Activated CD8-positive, alpha-beta memory T cell treated with anti-CD3 and anti-CD28 coated beads for 1 hour (primary cell): ENCODE data around the gene IFIT1B.
"Not testable (repeated sequence)": the region's sequence is repeated elsewhere in the genome, so short reads cannot be mapped to it uniquely, and the experiment has no call there.

ENCODE experiments used
- DNase-seq, 2 donors: peaks; one replicate each; pipeline ENCODE4 v3.0.0-alpha.2; 2020; ENCODE audit warnings: low read depth in 1 of 2; ENCODE audit errors: extremely low read depth in 1 of 2

The IFIT1B gene, protein sequence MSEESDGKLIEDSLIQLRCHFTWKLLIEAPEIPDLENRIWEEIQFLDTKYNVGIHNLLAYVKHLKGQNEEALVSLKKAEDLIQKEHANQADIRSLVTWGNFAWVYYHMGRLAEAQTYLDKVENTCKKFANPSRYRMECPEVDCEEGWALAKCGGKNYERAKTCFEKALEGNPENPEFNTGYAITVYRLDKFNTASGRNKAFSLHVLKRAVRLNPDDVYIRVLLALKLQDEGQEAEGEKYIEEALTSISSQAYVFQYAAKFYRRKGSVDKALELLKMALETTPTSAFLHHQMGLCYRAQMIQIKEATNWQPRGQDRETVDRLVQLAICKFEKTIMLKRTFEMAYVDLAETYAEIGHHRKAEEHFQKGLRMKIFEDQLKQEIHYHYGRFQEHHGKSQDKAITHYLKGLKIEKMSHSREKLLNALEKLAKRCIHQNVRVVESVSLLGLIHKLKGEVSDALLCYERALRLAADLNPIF

GRCh38 chr10:89377705-89378637 lies at the start of gene IFIT1B:
Gene IFIT1B, plus strand, starts transcription at chr10:89378056. Its CDS starts 80 bp downstream, at chr10:89378136.
- no peak for DNase-seq

DNA sequence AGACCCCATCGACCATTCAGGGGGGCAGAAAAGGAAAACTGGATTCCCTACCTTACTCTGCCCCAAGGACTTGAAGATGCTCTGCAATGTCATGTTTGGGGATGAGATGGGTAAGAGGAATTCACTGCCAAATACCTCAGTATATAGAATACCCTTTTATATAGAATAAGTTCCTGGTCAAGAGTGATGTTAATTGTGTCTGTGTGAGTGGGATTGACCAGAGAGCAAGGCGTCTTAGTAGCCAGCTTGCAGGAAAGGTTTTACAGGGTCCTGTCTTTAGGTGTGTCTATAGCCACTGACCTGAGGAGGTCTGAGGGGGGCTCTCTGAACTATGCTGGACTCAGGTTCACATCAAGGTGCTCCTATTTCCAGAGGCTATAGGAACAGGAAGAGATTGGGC lies 48.7 kb upstream of the IFIT1B start:
- no peak for DNase-seq

DNA sequence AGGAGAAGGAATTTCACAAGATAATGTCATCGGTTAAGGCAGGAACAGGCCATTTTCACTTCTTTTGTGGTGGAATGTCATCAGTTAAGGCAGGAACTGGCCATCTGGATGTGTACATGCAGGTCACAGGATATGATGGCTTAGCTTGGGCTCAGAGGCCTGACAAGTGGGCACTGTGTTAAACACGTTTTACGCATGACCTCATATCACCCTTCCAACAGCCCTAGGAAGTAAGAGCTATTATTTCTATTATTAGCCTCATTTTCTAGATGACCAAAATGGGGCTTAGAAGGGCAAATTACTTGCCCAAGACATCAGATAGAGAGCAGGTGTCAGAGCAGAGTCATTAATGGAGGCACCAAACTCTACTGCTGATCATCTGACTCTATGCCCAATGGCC lies 47.8 kb upstream of the IFIT1B start:
- not testable (repeated sequence) for DNase-seq

DNA sequence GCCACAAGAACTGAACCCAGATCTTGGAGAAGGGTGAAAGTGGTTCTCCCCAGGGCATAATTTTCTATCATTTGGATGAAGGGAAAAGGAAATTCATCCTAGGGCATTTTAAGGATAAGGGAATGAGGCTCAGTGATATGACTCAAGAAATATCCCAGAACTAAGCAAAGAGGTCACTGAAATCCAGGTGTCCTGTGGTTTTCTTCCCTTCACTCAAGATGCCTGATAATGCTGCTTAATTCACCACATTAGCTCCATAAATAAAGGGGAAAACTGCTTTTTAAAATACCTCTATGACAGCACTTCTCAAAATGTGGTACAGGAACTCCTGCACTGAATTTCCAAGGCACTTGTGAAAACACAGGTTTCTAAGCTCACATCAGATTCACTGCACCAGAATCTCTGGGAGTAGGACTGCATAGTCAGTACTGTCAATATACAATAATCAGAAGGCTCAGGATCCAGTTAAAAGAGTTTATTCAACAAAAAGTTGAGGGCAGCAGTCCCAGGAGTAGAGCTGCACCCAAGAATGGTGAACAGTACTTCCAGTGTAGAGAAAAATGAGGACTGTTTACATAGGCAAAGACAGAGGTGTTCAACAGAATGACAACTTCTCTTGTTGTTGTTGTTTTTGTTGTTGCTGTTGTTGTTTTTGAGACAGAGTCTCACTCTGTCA lies 47.2 kb upstream of the IFIT1B start:
- DNase-seq, result no peak

DNA sequence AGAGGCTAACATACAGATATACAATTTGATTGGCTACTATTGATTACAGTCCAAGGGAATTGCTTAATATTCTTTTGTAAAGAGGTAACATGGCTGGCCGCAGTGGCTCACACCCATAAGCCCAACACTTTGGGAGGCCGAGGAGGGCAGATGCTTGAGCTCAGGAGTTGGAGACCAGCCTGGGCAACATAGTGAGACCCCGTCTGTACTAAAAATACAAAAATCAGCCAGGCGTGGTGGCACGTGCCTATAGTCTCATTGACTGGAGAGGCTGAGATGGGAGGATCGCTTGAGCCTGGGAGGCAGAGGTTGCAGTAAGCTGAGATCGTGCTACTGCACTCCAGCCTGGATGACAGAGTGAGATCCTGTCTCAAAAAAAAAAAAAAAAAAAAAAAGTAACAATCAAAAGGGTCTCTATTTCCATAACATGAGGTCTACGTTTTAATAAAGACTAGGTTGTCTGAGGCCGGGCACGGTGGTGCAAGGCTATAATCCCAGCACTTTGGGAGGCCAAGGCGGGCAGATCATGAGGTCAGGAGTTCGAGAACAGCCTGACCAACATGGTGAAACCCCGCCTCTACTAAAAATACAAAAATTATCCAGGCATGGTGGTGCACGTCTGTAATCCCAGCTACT lies 46.3 kb upstream of the IFIT1B start:
- not testable (repeated sequence) for DNase-seq

GRCh38 chr10:89332123-89332633 lies 45.7 kb upstream of the IFIT1B start:
- DNase-seq, result no peak

GRCh38 chr10:89335226-89335625 lies 42.6 kb upstream of the IFIT1B start:
- no peak for DNase-seq

DNA sequence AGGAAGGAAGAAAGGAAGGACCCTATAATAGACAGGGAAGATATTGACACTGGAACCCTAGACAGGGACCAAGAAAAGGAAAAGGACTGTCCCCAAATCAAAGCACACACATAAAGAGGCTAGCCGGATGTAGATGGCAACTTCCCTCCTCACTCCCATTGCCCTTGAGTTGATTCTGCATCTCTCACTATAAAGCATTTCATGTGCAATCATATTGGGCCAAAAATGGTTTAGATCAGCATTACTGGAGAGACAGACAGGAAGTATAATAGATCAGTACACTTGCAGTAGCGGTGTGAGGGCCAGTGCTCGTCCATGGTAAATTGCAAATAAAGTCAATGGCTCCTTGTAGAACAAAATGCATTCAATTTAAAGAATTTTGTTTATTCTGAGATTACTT lies 41.6 kb upstream of the IFIT1B start:
- no peak for DNase-seq

GRCh38 chr10:89337484-89337883 lies 40.4 kb upstream of the IFIT1B start:
- no peak for DNase-seq

- DNase-seq, result no peak
Observed at GRCh38 chr10:89338713-89339112, 39.1 kb upstream of the IFIT1B start.

DNA sequence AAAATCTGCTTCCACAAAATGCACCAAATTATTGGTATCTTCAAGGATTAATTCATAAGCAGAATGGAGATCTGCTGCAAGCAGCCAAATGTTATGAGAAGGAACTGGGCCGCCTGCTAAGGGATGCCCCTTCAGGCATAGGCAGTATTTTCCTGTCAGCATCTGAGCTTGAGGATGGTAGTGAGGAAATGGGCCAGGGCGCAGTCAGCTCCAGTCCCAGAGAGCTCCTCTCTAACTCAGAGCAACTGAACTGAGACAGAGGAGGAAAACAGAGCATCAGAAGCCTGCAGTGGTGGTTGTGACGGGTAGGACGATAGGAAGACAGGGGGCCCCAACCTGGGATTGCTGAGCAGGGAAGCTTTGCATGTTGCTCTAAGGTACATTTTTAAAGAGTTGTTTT lies 38.0 kb upstream of the IFIT1B start:
- DNase-seq, result no peak

DNA sequence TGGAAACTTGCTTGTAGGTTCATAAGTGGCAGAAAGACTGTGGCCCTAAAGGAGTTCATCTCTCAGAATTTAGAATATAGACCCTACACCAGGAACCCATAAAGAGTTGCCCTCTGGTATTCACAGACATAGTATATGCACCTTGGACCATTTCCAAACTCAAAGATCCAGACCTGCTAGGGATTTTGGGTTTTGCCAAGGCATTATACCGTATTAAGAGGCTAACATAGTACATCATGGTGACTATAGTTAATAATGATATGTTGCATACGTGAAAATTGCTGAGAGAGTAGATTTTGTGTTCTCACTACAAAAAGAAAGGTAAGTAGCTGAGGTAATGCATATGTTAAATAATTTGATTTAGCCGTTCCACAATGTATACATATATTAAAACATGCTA lies 36.2 kb upstream of the IFIT1B start:
- no peak for DNase-seq

GRCh38 chr10:89342206-89342958 lies 35.5 kb upstream of the IFIT1B start:
- DNase-seq, result no peak

DNA sequence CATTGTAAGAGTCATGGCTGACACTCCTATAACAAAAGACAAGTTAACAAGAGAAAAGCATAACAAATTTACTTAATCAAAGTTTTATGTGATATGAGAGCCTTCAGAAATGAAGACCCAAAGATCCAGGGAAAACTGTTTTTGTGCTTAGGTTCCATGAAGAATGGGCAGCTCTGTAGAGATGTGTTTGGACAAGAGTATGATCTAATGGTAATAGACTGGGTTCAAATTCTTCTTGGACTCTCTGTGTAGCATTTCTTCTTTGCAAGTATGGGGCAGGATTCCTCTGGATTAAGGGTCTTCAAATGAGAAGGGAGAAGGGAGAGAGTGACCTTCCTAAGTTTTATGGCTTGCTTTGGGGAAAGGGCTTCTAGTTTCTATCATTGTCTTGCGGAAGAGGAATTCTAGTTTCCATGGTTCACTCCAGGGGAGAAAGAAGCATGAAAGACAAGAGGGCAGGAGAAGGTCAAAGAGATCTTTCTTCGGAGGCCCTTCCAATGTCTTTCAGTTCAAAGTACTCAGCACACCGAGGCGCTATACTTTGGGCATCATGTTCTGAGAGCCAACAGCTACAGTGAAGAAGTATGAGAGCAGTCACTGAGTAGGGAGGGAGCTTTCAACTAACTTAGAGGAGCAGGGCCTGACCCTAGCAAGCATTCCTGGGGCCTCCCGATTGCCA lies 34.6 kb upstream of the IFIT1B start:
- DNase-seq, result no peak

DNA sequence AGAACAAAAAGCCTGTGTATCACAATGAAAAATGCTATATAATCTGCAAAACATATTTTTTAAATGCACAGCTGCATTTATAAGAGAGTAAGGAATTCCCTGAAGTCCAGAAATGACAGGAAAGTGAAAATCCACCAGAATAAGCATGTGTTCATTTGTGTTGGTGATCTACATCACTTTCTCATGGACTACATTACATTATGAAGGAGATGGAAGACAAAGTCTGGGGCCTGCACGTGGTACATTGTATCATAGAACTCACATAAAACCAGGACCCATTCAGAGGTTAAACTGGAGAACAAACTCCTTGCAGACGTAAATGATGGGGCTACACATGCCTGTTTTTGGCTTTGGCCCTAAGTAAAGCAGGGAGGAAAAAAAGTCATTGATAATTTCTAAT lies 33.7 kb upstream of the IFIT1B start:
- no peak for DNase-seq

DNA sequence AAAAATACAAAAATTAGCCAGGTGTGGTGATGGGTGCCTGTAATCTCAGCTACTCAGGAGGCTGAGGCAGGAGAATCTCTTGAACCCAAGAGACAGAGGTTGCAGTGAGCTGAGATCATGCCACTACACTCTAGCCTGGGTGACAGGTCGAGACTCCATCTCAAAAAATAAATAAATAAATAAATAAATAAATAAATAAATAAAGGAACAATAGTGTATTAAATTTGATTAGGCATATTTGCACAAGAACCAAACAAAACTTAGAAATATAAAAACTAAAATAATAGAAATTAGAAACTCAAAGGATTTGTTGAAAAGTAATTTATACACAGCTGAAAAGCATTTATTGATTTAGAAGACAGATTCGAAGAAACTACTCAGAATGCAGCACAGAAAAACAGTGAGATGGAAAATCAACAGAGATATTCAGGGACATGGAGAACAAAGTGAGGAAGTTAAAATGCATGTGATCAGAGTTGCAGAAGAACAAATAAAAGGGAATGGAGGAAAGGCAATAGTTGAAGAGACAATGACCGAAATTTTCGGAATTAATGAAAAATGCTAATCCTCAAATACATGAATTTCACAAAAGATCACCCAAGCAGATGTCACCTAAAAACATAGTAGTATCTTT lies 32.4 kb upstream of the IFIT1B start:
- DNase-seq, result no peak

- DNase-seq, result no peak
Observed at GRCh38 chr10:89346405-89347254, 31.2 kb upstream of the IFIT1B start.
